ENCODE data around the gene VPS39.

Gene VPS39

GRCh38 chr15:42182328-42182886, 25.7 kb downstream of the VPS39 start:
- TF ChIP-seq, protein P1, sequence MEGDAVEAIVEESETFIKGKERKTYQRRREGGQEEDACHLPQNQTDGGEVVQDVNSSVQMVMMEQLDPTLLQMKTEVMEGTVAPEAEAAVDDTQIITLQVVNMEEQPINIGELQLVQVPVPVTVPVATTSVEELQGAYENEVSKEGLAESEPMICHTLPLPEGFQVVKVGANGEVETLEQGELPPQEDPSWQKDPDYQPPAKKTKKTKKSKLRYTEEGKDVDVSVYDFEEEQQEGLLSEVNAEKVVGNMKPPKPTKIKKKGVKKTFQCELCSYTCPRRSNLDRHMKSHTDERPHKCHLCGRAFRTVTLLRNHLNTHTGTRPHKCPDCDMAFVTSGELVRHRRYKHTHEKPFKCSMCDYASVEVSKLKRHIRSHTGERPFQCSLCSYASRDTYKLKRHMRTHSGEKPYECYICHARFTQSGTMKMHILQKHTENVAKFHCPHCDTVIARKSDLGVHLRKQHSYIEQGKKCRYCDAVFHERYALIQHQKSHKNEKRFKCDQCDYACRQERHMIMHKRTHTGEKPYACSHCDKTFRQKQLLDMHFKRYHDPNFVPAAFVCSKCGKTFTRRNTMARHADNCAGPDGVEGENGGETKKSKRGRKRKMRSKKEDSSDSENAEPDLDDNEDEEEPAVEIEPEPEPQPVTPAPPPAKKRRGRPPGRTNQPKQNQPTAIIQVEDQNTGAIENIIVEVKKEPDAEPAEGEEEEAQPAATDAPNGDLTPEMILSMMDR (IDR thresholded peaks at IDR 0.05; ENCODE audit: borderline replicate concordance, control extremely low read depth, extremely low read depth, insufficient read depth, missing control alignments), result no peak
- no peak for DNase-seq (ENCODE audit: low spot score)
- in situ Hi-C loops (cut with MboI; ENCODE audit: low sequenced_read_pairs, unreplicated experiment), result no loop called here

DNA sequence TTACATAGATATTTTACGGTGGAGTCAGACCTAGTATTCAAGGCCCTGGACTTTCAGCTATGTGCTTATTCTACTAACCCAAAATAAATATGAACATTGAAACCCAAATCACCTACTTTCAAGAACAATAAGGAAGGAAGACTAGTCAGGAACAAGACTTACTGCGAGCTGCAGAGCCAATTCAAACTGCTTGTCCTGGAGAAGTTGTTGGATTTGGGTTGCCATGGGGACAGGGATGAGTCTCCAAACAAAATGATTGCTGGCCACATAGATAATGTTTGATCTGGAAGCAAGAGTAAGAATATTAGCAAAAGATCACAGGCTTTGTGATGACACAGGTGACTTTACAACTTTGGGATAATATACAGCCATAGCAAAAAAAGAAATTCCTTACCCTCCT, 30.0 kb downstream of the VPS39 start:
- TF ChIP-seq, protein P1 (IDR thresholded peaks at IDR 0.05; ENCODE audit: borderline replicate concordance, control extremely low read depth, extremely low read depth, insufficient read depth, missing control alignments), result no peak

DNA sequence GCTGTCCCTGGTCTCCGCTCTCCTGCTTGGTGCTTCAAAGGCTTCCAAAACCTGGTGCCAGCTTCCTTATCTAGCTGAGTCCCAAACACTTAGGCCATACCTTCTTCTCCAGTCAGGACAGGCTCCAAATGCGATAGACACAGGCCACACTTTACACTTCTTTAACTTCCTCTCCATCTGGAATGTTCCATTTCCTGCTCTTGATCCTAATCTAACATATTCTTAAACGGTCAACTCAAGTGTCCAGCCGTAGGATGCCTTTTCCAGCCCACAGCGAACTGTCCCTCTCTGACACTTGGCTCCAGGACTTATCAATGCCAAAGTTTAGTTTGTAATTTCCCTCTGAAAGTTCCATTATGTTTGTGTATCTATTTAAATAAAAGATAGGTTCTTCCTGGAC, 32.4 kb downstream of the VPS39 start:
- in situ Hi-C loops (cut with MboI; ENCODE audit: low sequenced_read_pairs, unreplicated experiment), result no loop called here
- TF ChIP-seq, protein P1 (IDR thresholded peaks at IDR 0.05; ENCODE audit: borderline replicate concordance, control extremely low read depth, extremely low read depth, insufficient read depth, missing control alignments), result no peak
- DNase-seq (ENCODE audit: low spot score), result no peak

More for the DNA sequence above, 30.0 kb downstream of the VPS39 start:
- in situ Hi-C loops (cut with MboI; ENCODE audit: low sequenced_read_pairs, unreplicated experiment), result no loop called here
- no peak for DNase-seq (ENCODE audit: low spot score)

DNA sequence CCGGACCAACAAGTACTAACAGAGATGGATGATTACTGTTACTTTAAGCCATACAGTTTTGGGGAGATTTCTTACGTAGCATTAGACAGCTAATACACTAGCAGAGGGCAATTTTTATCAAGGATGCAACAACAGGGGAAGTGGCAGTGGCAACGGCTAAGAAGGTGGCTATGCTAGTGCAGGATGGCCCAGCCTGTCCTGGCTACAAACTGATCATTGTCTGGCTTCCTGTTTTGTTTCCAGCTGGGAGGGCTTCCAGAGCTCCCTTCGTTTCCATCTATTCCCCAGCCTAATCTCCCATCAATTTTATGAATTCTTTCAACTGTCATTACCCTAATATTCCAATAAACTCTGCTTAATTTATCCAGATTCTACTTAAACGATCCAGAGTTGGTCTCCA, 35.6 kb downstream of the VPS39 start:
- in situ Hi-C loops (cut with MboI; ENCODE audit: low sequenced_read_pairs, unreplicated experiment), result no loop called here
- TF ChIP-seq, protein P1 (IDR thresholded peaks at IDR 0.05; ENCODE audit: borderline replicate concordance, control extremely low read depth, extremely low read depth, insufficient read depth, missing control alignments), result no peak
- DNase-seq (ENCODE audit: low spot score), result no peak

DNA sequence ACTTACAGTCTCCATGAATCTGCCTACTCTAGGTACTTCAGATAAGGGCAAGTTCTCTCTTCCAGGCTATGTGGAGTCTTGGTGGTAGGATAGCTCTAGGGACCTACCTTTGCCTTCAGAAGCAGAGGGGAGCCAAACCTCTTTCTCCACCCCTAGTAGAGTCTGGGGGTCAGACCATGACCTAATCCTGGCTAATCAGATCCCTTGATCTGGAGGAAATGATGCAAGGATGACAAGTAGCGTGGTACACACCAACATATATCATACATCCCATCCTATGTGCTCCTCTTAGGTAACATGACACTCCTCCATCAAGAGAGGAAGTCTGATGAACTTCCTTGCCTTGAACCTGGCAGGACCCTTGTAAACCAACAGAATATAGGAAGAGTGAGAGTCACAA, 36.3 kb downstream of the VPS39 start:
- no peak for DNase-seq (ENCODE audit: low spot score)
- in situ Hi-C loops (cut with MboI; ENCODE audit: low sequenced_read_pairs, unreplicated experiment), result no loop called here
- TF ChIP-seq, protein P1 (IDR thresholded peaks at IDR 0.05; ENCODE audit: borderline replicate concordance, control extremely low read depth, extremely low read depth, insufficient read depth, missing control alignments), result no peak

DNA sequence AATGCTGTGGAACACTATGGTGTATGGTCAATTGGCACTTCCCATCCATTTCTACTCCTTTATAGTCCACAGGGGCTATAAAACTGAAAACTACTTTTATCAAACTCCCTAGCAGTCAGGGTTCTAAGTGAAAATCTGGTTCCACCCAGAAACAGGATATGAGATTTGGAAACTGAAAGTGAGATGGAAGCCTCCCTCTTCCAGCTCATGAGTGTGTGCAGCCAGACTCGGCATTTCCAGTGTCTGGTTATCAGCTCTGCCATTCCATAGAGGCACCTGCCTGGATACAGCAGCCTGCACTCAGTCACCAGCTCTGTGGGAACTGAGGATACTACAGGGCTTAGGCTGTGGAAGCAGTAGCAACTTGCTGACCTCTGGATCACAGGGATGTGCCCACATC, 37.0 kb downstream of the VPS39 start:
- no peak for DNase-seq (ENCODE audit: low spot score)
- TF ChIP-seq, protein P1 (IDR thresholded peaks at IDR 0.05; ENCODE audit: borderline replicate concordance, control extremely low read depth, extremely low read depth, insufficient read depth, missing control alignments), result no peak
- in situ Hi-C loops (cut with MboI; ENCODE audit: low sequenced_read_pairs, unreplicated experiment), result no loop called here
